Naive thymus-derived CD8-positive, alpha-beta T cell (primary cell): ENCODE results near the gene OAT. TPM values are rescaled to one million over a fixed set of nuclear protein-coding genes. Genes with fewer than 3 reads are reported as not detected.

Experiments used
- ATAC-seq, 2 donors: fragments of 150-1000 bp; cut with Tn5 transposase in 1 of 2; sonication (Bioruptor Pico), chemical (Tn5 transposase) in 1 of 2; 1 replicate in 1 of 2; 2 replicates in 1 of 2; pipeline ENCODE4 v1.10.0; 2021; ENCODE audit warnings: mild to moderate bottlenecking in 2 of 2, moderate library complexity in 2 of 2
- POLR2A ChIA-PET: fragments of 350-600 bp; sonication (Branson Sonifier 250); formaldehyde crosslinking; loops from one replicate; lab custom pipeline; 2021; ENCODE audit warnings: antibody characterized with exemption; lab: Charles Lee
- DNase-seq, 10 donors: peaks; one replicate each; pipeline versions ENCODE4 v3.0.0 to v3.0.0-alpha.2; 2020 to 2022
- H3K27ac Mint-ChIP-seq, 10 donors: one replicate each; pipeline ENCODE4 v1.8.0; 2020 to 2022; ENCODE audit warnings: mild to moderate bottlenecking in 10 of 10, mixed read lengths in 10 of 10, moderate library complexity in 4 of 10, inconsistent platforms in 1 of 10
- H3K27me3 Mint-ChIP-seq, 5 donors: one replicate each; pipeline ENCODE4 v1.8.0; 2021 to 2022; ENCODE audit warnings: mixed read lengths in 5 of 5
- H3K36me3 Mint-ChIP-seq, 3 donors: one replicate each; pipeline ENCODE4 v1.8.0; 2020 to 2022; ENCODE audit warnings: mixed read lengths in 3 of 3, mild to moderate bottlenecking in 2 of 3, inconsistent platforms in 1 of 3
- H3K4me1 Mint-ChIP-seq, 4 donors: one replicate each; pipeline ENCODE4 v1.8.0; 2021 to 2022; ENCODE audit warnings: mixed read lengths in 4 of 4
- H3K4me3 Mint-ChIP-seq, 10 donors: one replicate each; pipeline ENCODE4 v1.8.0; 2020 to 2022; ENCODE audit warnings: mild to moderate bottlenecking in 10 of 10, mixed read lengths in 10 of 10, moderate library complexity in 6 of 10, inconsistent platforms in 1 of 10
- H3K9me3 Mint-ChIP-seq, 9 donors: one replicate each; pipeline ENCODE4 v1.8.0; 2020 to 2022; ENCODE audit warnings: mixed read lengths in 9 of 9, mild to moderate bottlenecking in 3 of 9, inconsistent platforms in 1 of 9, moderate library complexity in 1 of 9
- polyA plus RNA-seq, 3 donors: library from polyadenylated mRNA; unstranded; fragments of 300-500 nt; fragmentation: Illumina TruSeq; gene quantifications; one replicate each; pipeline ENCODE4 v1.2.3, GENCODE V29; 2021
- total RNA-seq, 8 experiments: library from RNA in 2 of 8; stranded (reverse) in 2 of 8; gene quantifications; one replicate each; pipeline ENCODE4 v1.2.3 and lab custom pipeline; 2021 to 2026

Gene OAT
- total and polyA plus RNA-seq, 5 experiments from 2014 or later, result 47.1 to 91.5 (median 67.9) TPM

GRCh38 chr10:124417895-124418725 is 613 bp downstream of the OAT start:
- Mint-ChIP-seq H3K27me3 (peaks cover 0 to 11% (median 7%) of the 10 kb centered on the region in 5 donors), H3K9me3 (no peaks in the 10 kb centered on the region), H3K4me3 (peak overlapping the region; percentile 74 to 92 (median 82)), H3K36me3 (no peaks in the 10 kb centered on the region), H3K4me1 (peaks cover 13 to 38% (median 23%) of the 10 kb centered on the region in 4 donors), H3K27ac (peak overlapping the region in 6 of 10 donors; percentile 31 to 83 (median 70))
- ATAC-seq (peak; percentile 29 to 38), DNase-seq (peak; percentile 20 to 73 (median 46))
- POLR2A ChIA-PET, result interaction anchor here (1.4 kb wide), 1 partner anchor 15 kb away, joined by 3 read pairs; no protein-coding TSS in a partner anchor

GRCh38 chr10:124416733-124417132 is 2.0 kb downstream of the OAT start:
- H3K4me3 Mint-ChIP-seq, result peak overlapping the region in 9 of 10 donors; percentile 7 to 79 (median 48)
- H3K27me3 Mint-ChIP-seq, result peaks cover 0 to 2% (median 0%) of the 10 kb centered on the region in 5 donors
- POLR2A ChIA-PET, result interaction anchor here (0.7 to 0.9 kb wide), 3 partner anchors 10 to 500 kb away, joined by 3 to 4 read pairs (median 4); no protein-coding TSS in a partner anchor
- ATAC-seq, result no peak
- H3K36me3 Mint-ChIP-seq, result peaks cover 0 to 7% (median 4%) of the 10 kb centered on the region in 3 donors
- no peak for DNase-seq
- H3K27ac Mint-ChIP-seq, result no peak overlapping the region
- peaks cover 15 to 43% (median 23%) of the 10 kb centered on the region in 4 donors for H3K4me1 Mint-ChIP-seq
- H3K9me3 Mint-ChIP-seq, result no peaks in the 10 kb centered on the region

GRCh38 chr10:124415210-124415609 is 3.5 kb downstream of the OAT start:
- no peak for DNase-seq
- peaks cover 0 to 2% (median 0%) of the 10 kb centered on the region in 5 donors for H3K27me3 Mint-ChIP-seq
- POLR2A ChIA-PET, result no interaction called here
- peaks cover 0 to 22% (median 12%) of the 10 kb centered on the region in 3 donors for H3K36me3 Mint-ChIP-seq
- no peak for ATAC-seq
- no peaks in the 10 kb centered on the region for H3K9me3 Mint-ChIP-seq
- no peak overlapping the region for H3K4me3 Mint-ChIP-seq
- peaks cover 15 to 46% (median 23%) of the 10 kb centered on the region in 4 donors for H3K4me1 Mint-ChIP-seq
- H3K27ac Mint-ChIP-seq, result peak overlapping the region in 2 of 10 donors; percentile 6 to 9

GRCh38 chr10:124414076-124414475 is 4.6 kb downstream of the OAT start:
- H3K4me3 Mint-ChIP-seq, result no peak overlapping the region
- H3K36me3 Mint-ChIP-seq, result peaks cover 0 to 32% (median 17%) of the 10 kb centered on the region in 3 donors
- no peaks in the 10 kb centered on the region for H3K27me3 Mint-ChIP-seq
- no peaks in the 10 kb centered on the region for H3K9me3 Mint-ChIP-seq
- POLR2A ChIA-PET, result interaction anchor here (0.6 kb wide), 1 partner anchor 9 kb away, joined by 4 read pairs; no protein-coding TSS in a partner anchor
- H3K27ac Mint-ChIP-seq, result no peak overlapping the region
- DNase-seq, result no peak
- no peak for ATAC-seq
- peaks cover 13 to 47% (median 19%) of the 10 kb centered on the region in 4 donors for H3K4me1 Mint-ChIP-seq

- ATAC-seq, result no peak
- Mint-ChIP-seq H3K27ac (peak overlapping the region in 1 of 10 donors; percentile 57), H3K4me1 (peaks cover 0 to 20% (median 5%) of the 10 kb centered on the region in 4 donors), H3K9me3 (no peaks in the 10 kb centered on the region), H3K36me3 (peaks cover 0 to 65% (median 19%) of the 10 kb centered on the region in 3 donors), H3K4me3 (no peak overlapping the region), H3K27me3 (no peaks in the 10 kb centered on the region)
- DNase-seq, result no peak
- POLR2A ChIA-PET, result no interaction called here
Observed at GRCh38 chr10:124409696-124410095, 9.0 kb downstream of the OAT start.

- Mint-ChIP-seq H3K27ac (no peak overlapping the region), H3K9me3 (no peaks in the 10 kb centered on the region), H3K27me3 (no peaks in the 10 kb centered on the region), H3K4me1 (peaks cover 3 to 20% (median 6%) of the 10 kb centered on the region in 4 donors), H3K36me3 (peaks cover 0 to 78% (median 26%) of the 10 kb centered on the region in 3 donors), H3K4me3 (no peak overlapping the region)
- POLR2A ChIA-PET, result no interaction called here
- DNase-seq (no peak), ATAC-seq (no peak)
Observed at GRCh38 chr10:124408357-124408756, 10.4 kb downstream of the OAT start.

GRCh38 chr10:124407456-124407855 is 11.3 kb downstream of the OAT start:
- ATAC-seq (no peak), DNase-seq (no peak)
- H3K4me3 Mint-ChIP-seq, result no peak overlapping the region
- H3K4me1 Mint-ChIP-seq, result peaks cover 5 to 22% (median 10%) of the 10 kb centered on the region in 4 donors
- POLR2A ChIA-PET, result no interaction called here
- H3K27ac Mint-ChIP-seq, result peak overlapping the region in 1 of 10 donors; percentile 0
- H3K9me3 Mint-ChIP-seq, result no peaks in the 10 kb centered on the region
- no peaks in the 10 kb centered on the region for H3K27me3 Mint-ChIP-seq
- peaks cover 0 to 85% (median 30%) of the 10 kb centered on the region in 3 donors for H3K36me3 Mint-ChIP-seq

- H3K4me3 Mint-ChIP-seq, result no peak overlapping the region
- POLR2A ChIA-PET, result interaction anchor here (1.0 to 1.1 kb wide), 2 partner anchors 15 kb away, joined by 3 read pairs; partner anchors contain the start of gene OAT
- no peaks in the 10 kb centered on the region for H3K9me3 Mint-ChIP-seq
- ATAC-seq, result peak; percentile 99 to 100
- peak in 6 of 10 donors; percentile 13 to 70 (median 52) for DNase-seq
- H3K27ac Mint-ChIP-seq, result peak overlapping the region; percentile 6 to 90 (median 64)
- peaks cover 3 to 79% (median 22%) of the 10 kb centered on the region in 3 donors for H3K36me3 Mint-ChIP-seq
- H3K4me1 Mint-ChIP-seq, result peaks cover 3 to 10% (median 9%) of the 10 kb centered on the region in 4 donors
- no peaks in the 10 kb centered on the region for H3K27me3 Mint-ChIP-seq
Observed at GRCh38 chr10:124403548-124403947, 15.2 kb downstream of the OAT start.

GRCh38 chr10:124402273-124402672 is 16.4 kb downstream of the OAT start:
- POLR2A ChIA-PET, result no interaction called here
- Mint-ChIP-seq H3K27ac (no peak overlapping the region), H3K4me3 (no peak overlapping the region), H3K36me3 (peaks cover 3 to 84% (median 22%) of the 10 kb centered on the region in 3 donors), H3K4me1 (peaks cover 3 to 10% (median 9%) of the 10 kb centered on the region in 4 donors), H3K9me3 (no peaks in the 10 kb centered on the region), H3K27me3 (no peaks in the 10 kb centered on the region)
- ATAC-seq (no peak), DNase-seq (no peak)

- ATAC-seq, result no peak
- peaks cover 3 to 83% (median 26%) of the 10 kb centered on the region in 3 donors for H3K36me3 Mint-ChIP-seq
- no peak overlapping the region for H3K27ac Mint-ChIP-seq
- DNase-seq, result no peak
- no peaks in the 10 kb centered on the region for H3K27me3 Mint-ChIP-seq
- peaks cover 3 to 10% (median 9%) of the 10 kb centered on the region in 4 donors for H3K4me1 Mint-ChIP-seq
- POLR2A ChIA-PET, result no interaction called here
- no peaks in the 10 kb centered on the region for H3K9me3 Mint-ChIP-seq
- no peak overlapping the region for H3K4me3 Mint-ChIP-seq
Observed at GRCh38 chr10:124401633-124402032, 17.1 kb downstream of the OAT start.

- POLR2A ChIA-PET, result no interaction called here
- DNase-seq (no peak), ATAC-seq (no peak)
- H3K27ac Mint-ChIP-seq, result no peak overlapping the region
- H3K4me3 Mint-ChIP-seq, result no peak overlapping the region
- H3K4me1 Mint-ChIP-seq, result peaks cover 0 to under 1% (median 0%) of the 10 kb centered on the region in 4 donors
- H3K9me3 Mint-ChIP-seq, result no peaks in the 10 kb centered on the region
- peaks cover 0 to 29% (median 9%) of the 10 kb centered on the region in 3 donors for H3K36me3 Mint-ChIP-seq
- no peaks in the 10 kb centered on the region for H3K27me3 Mint-ChIP-seq
Observed at GRCh38 chr10:124394583-124394982, 24.1 kb downstream of the OAT start.

GRCh38 chr10:124392626-124393342 is 25.9 kb downstream of the OAT start:
- POLR2A ChIA-PET, result no interaction called here
- no peaks in the 10 kb centered on the region for H3K27me3 Mint-ChIP-seq
- no peaks in the 10 kb centered on the region for H3K9me3 Mint-ChIP-seq
- H3K4me3 Mint-ChIP-seq, result no peak overlapping the region
- H3K36me3 Mint-ChIP-seq, result peaks cover 0 to 17% (median 9%) of the 10 kb centered on the region in 3 donors
- ATAC-seq, result no peak
- DNase-seq, result no peak
- peaks cover 0 to 4% (median 1%) of the 10 kb centered on the region in 4 donors for H3K4me1 Mint-ChIP-seq
- no peak overlapping the region for H3K27ac Mint-ChIP-seq
